AG09309 (cell line): ENCODE data around the gene BOC.

Experiments
- DNase-seq: peaks from one replicate; pipeline ENCODE4 v3.0.0-alpha.2; 2010; ENCODE audit warnings: low read depth
- H3K4me3 ChIP-seq: 2 replicates; pipeline ENCODE4 v1.5.1; 2011; ENCODE audit warnings: mild to moderate bottlenecking, low read depth, low read length, moderate library complexity; ENCODE audit not compliant: control insufficient read depth
- TF ChIP-seq, protein P1 (sequence below): IDR thresholded peaks from 2 replicates; pipeline ENCODE4 v1.5.1; 2011; ENCODE audit warnings: mild to moderate bottlenecking, low read depth, low read length, inconsistent platforms; ENCODE audit not compliant: insufficient read depth, control insufficient read depth; ENCODE audit errors: missing control alignments

BOC gene

GRCh38 chr3:113210604-113211329 is 590 bp upstream of the BOC start:
- TF ChIP-seq, protein P1, sequence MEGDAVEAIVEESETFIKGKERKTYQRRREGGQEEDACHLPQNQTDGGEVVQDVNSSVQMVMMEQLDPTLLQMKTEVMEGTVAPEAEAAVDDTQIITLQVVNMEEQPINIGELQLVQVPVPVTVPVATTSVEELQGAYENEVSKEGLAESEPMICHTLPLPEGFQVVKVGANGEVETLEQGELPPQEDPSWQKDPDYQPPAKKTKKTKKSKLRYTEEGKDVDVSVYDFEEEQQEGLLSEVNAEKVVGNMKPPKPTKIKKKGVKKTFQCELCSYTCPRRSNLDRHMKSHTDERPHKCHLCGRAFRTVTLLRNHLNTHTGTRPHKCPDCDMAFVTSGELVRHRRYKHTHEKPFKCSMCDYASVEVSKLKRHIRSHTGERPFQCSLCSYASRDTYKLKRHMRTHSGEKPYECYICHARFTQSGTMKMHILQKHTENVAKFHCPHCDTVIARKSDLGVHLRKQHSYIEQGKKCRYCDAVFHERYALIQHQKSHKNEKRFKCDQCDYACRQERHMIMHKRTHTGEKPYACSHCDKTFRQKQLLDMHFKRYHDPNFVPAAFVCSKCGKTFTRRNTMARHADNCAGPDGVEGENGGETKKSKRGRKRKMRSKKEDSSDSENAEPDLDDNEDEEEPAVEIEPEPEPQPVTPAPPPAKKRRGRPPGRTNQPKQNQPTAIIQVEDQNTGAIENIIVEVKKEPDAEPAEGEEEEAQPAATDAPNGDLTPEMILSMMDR: no peak
- H3K4me3 ChIP-seq: peak overlapping the region; percentile 83
- DNase-seq: no peak

- TF ChIP-seq, protein P1: no peak
- DNase-seq: no peak
- H3K4me3 ChIP-seq: peak overlapping the region; percentile 83
These were observed 940 bp downstream of the BOC start for GRCh38 chr3:113212150-113212843.

GRCh38 chr3:113212844-113213375 is 1.6 kb downstream of the BOC start:
- TF ChIP-seq, protein P1: no peak
- peak overlapping the region; percentile 83 for H3K4me3 ChIP-seq
- no peak for DNase-seq

GRCh38 chr3:113213896-113214587 is 2.7 kb downstream of the BOC start:
- TF ChIP-seq, protein P1: no peak
- DNase-seq: no peak

GRCh38 chr3:113214917-113215595 is 3.7 kb downstream of the BOC start:
- peak; percentile 55 for DNase-seq
- TF ChIP-seq, protein P1: no peak
- no peak overlapping the region for H3K4me3 ChIP-seq

More at GRCh38 chr3:113213896-113214587, 2.7 kb downstream of the BOC start:
- H3K4me3 ChIP-seq: peak overlapping the region; percentile 18

DNA sequence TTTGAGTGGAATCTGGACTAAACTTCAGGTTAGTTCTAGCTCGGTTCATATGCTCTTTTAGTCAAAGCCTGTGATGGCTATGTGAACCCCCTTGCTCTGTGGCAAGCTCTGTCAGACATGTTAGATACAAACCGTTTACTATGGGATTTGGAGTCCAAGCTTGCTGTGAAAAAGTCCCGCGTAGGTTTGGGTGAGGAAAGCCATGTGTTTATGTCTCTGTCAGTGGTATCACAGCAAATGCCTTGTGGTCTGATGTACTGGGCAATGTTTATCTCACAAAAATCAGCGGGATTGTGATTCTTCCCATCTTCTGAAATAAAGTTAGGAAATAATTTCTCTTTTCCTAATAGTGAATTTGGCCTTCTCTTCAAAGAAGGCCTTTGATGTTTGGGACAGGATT is 5.0 kb downstream of the BOC start:
- TF ChIP-seq, protein P1: no peak
- DNase-seq: no peak
- H3K4me3 ChIP-seq: no peak overlapping the region
